IMR-90 (cell line): Measurements from ENCODE around the gene PBLD. TPM values are rescaled to one million over a fixed set of nuclear protein-coding genes. Genes with fewer than 3 reads are reported as not detected.

Source experiments
- ATAC-seq: fragments of 200-7000 bp; cut with Tn5 transposase; 2 replicates; pipeline ENCODE4 v1.9.1; 2020; ENCODE audit warnings: low read depth, mild to moderate bottlenecking, moderate library complexity
- BruUV-seq: library from RNA; stranded (reverse); fragments of 400-500 nt; replicated peaks from 2 replicates; lab custom pipeline; 2021; lab: Mats Ljungman, UMichigan
- CTCF ChIA-PET: fragments of 300-600 bp; formaldehyde crosslinking; extraction: SDS; loops from one replicate; lab custom pipeline; 2021; ENCODE audit warnings: antibody characterized with exemption; lab: Yijun Ruan, JAX
- POLR2A ChIA-PET: fragments of 300-600 bp; sonication (Branson Sonifier 250); formaldehyde crosslinking; loops from one replicate; lab custom pipeline; 2022; ENCODE audit warnings: antibody characterized with exemption; ENCODE audit not compliant: unreplicated experiment; lab: Charles Lee
- DNase-seq: peaks from one replicate; pipeline ENCODE4 v3.0.0; 2013
- H2AFZ ChIP-seq: replicated peaks from 2 replicates; pipeline ENCODE3; 2013; ENCODE audit warnings: low read length, mild to moderate bottlenecking; ENCODE audit not compliant: poor library complexity
- H2AK5ac ChIP-seq: 2 replicates; pipeline ENCODE4 v1.6.1; 2013; ENCODE audit warnings: low read depth, low read length, inconsistent platforms
- H2AK9ac ChIP-seq: replicated peaks from 2 replicates; pipeline ENCODE3; 2013; ENCODE audit warnings: mild to moderate bottlenecking, low read depth, low read length, moderate library complexity; ENCODE audit not compliant: poor library complexity
- H2BK120ac ChIP-seq: 2 replicates; pipeline ENCODE4 v1.6.1; 2013; ENCODE audit warnings: low read depth, low read length, inconsistent platforms
- H2BK15ac ChIP-seq: 3 replicates; pipeline ENCODE4 v1.6.1; 2013; ENCODE audit warnings: low read depth, low read length, inconsistent platforms
- H2BK20ac ChIP-seq: 2 replicates; pipeline ENCODE4 v1.6.1; 2013; ENCODE audit warnings: low read depth, mild to moderate bottlenecking, inconsistent platforms, low read length, moderate library complexity
- H2BK5ac ChIP-seq: 2 replicates; pipeline ENCODE4 v1.6.1; 2013; ENCODE audit warnings: mild to moderate bottlenecking, low read depth, low read length, inconsistent platforms; ENCODE audit not compliant: poor library complexity, severe bottlenecking
- H3K14ac ChIP-seq: replicated peaks from 2 replicates; pipeline ENCODE4 v1.6.1; 2013; ENCODE audit warnings: low read depth, low read length, inconsistent platforms
- H3K18ac ChIP-seq: 2 replicates; pipeline ENCODE4 v1.6.1; 2013; ENCODE audit warnings: low read depth, low read length, control low read depth
- H3K23ac ChIP-seq: 2 replicates; pipeline ENCODE4 v1.6.1; 2013; ENCODE audit warnings: low read depth, low read length, inconsistent platforms
- H3K27ac ChIP-seq: 2 replicates; pipeline ENCODE4 v1.5.1; 2013; ENCODE audit warnings: mild to moderate bottlenecking, control low read depth, low read length; ENCODE audit not compliant: insufficient read depth
- H3K27me3 ChIP-seq: 2 replicates; pipeline ENCODE4 v1.6.1; 2013; ENCODE audit warnings: low read length; ENCODE audit not compliant: control insufficient read depth, insufficient read depth
- H3K36me3 ChIP-seq: 2 replicates; pipeline ENCODE4 v1.6.1; 2013; ENCODE audit warnings: low read length, mixed read lengths; ENCODE audit not compliant: control insufficient read depth, insufficient read depth
- H3K4ac ChIP-seq: 2 replicates; pipeline ENCODE4 v1.6.1; 2013; ENCODE audit warnings: low read depth, low read length, inconsistent platforms
- H3K4me1 ChIP-seq: 2 replicates; pipeline ENCODE4 v1.6.1; 2013; ENCODE audit warnings: low read length, mixed read lengths; ENCODE audit not compliant: control insufficient read depth, insufficient read depth
- H3K4me2 ChIP-seq: 2 replicates; pipeline ENCODE4 v1.6.1; 2013; ENCODE audit warnings: low read depth, mild to moderate bottlenecking, control low read depth, low read length, moderate library complexity
- H3K4me3 ChIP-seq: 2 replicates; pipeline ENCODE4 v1.5.1; 2013; ENCODE audit warnings: low read depth, mild to moderate bottlenecking, control low read depth, low read length, moderate library complexity; ENCODE audit not compliant: insufficient read depth
- H3K56ac ChIP-seq: 2 replicates; pipeline ENCODE4 v1.6.1; 2013; ENCODE audit warnings: low read length, inconsistent platforms; ENCODE audit not compliant: insufficient read depth; ENCODE audit errors: extremely low read depth
- H3K79me1 ChIP-seq, 2 experiments: 2 replicates each; pipeline ENCODE4 v1.6.1; 2013; ENCODE audit warnings: low read length in 2 of 2, inconsistent platforms in 1 of 2, low read depth in 1 of 2
- H3K9ac ChIP-seq: 2 replicates; pipeline ENCODE4 v1.6.1; 2013; ENCODE audit warnings: low read depth, low read length, control low read depth
- H3K9me1 ChIP-seq: 2 replicates; pipeline ENCODE4 v1.6.1; 2013; ENCODE audit warnings: low read length, inconsistent platforms; ENCODE audit not compliant: insufficient read depth
- H3K9me3 ChIP-seq: 2 replicates; pipeline ENCODE4 v1.6.1; 2013; ENCODE audit warnings: low read length; ENCODE audit not compliant: control insufficient read depth, insufficient read depth
- H4K20me1 ChIP-seq: 2 replicates; pipeline ENCODE4 v1.6.1; 2013; ENCODE audit warnings: low read length, inconsistent platforms; ENCODE audit not compliant: insufficient read depth
- H4K5ac ChIP-seq: 2 replicates; pipeline ENCODE4 v1.6.1; 2013; ENCODE audit warnings: mild to moderate bottlenecking, low read depth, low read length, control low read depth
- H4K8ac ChIP-seq, 2 experiments: 2 replicates each; pipeline ENCODE4 v1.6.1; 2013; ENCODE audit warnings: low read depth in 2 of 2, low read length in 2 of 2, control low read depth in 1 of 2, inconsistent platforms in 1 of 2
- H4K91ac ChIP-seq: 2 replicates; pipeline ENCODE4 v1.6.1; 2013; ENCODE audit warnings: low read depth, low read length, inconsistent platforms; ENCODE audit not compliant: insufficient read depth
- BHLHE40 ChIP-seq: fragments of 150-350 bp; IDR thresholded peaks from 2 replicates; pipeline ENCODE4 v1.6.1; 2016; ENCODE audit warnings: mild to moderate bottlenecking, low read depth, low read length
- CEBPB ChIP-seq: IDR thresholded peaks from 2 replicates; pipeline ENCODE4 v1.6.1; 2012; ENCODE audit warnings: low read depth, low read length, improper control_type of control experiment
- CHD1 ChIP-seq: IDR thresholded peaks from 2 replicates; pipeline ENCODE4 v1.6.1; 2012; ENCODE audit warnings: low read depth, low read length, improper control_type of control experiment
- MAFK ChIP-seq: IDR thresholded peaks from 2 replicates; pipeline ENCODE4 v1.6.1; 2012; ENCODE audit warnings: low read depth, low read length, improper control_type of control experiment
- MAZ ChIP-seq: IDR thresholded peaks from 2 replicates; pipeline ENCODE4 v1.6.1; 2012; ENCODE audit warnings: low read depth, mild to moderate bottlenecking, low read length, improper control_type of control experiment, moderate library complexity, borderline replicate concordance
- MXI1 ChIP-seq: IDR thresholded peaks from 2 replicates; pipeline ENCODE4 v1.6.1; 2012; ENCODE audit warnings: low read depth, mild to moderate bottlenecking, low read length, moderate library complexity, borderline replicate concordance
- NFE2L2 ChIP-seq: fragments of 150-350 bp; IDR thresholded peaks from 2 replicates; pipeline ENCODE4 v1.6.1; 2016; ENCODE audit warnings: low read depth, mild to moderate bottlenecking, low read length
- POLR2A ChIP-seq: IDR thresholded peaks from 2 replicates; pipeline ENCODE4 v1.6.1; 2012; ENCODE audit warnings: mild to moderate bottlenecking, low read depth, low read length
- RAD21 ChIP-seq: IDR thresholded peaks from 2 replicates; pipeline ENCODE4 v1.6.1; 2012; ENCODE audit warnings: low read length, improper control_type of control experiment
- RCOR1 ChIP-seq: IDR thresholded peaks from 2 replicates; pipeline ENCODE4 v1.6.1; 2012; ENCODE audit warnings: mild to moderate bottlenecking, low read length, improper control_type of control experiment; ENCODE audit not compliant: insufficient replicate concordance
- RFX5 ChIP-seq: IDR thresholded peaks from 2 replicates; pipeline ENCODE4 v1.8.0; 2012; ENCODE audit warnings: low read depth, mild to moderate bottlenecking, low read length, moderate library complexity
- SMC3 ChIP-seq: fragments of 150-350 bp; IDR thresholded peaks from 2 replicates; pipeline ENCODE4 v1.6.1; 2016; ENCODE audit warnings: low read depth, mild to moderate bottlenecking, antibody characterized with exemption, low read length, moderate library complexity
- WGBS, 2 experiments: methylation state at CpG; one replicate each; pipeline versions ENCODE4 v1.1.5 to v1.1.7; 2013; ENCODE audit warnings: missing lambda C conversion rate in 2 of 2; ENCODE audit not compliant: insufficient read length in 1 of 2; ENCODE audit errors: extremely low coverage in 2 of 2; 5-methylcytosine and 5-hydroxymethylcytosine counted together
- dilution Hi-C: fragments of 300-500 bp; cut with HindIII; formaldehyde crosslinking; loops from one replicate; pipeline ENCODE4 v1.14.3; 2018; ENCODE audit warnings: low sequenced_read_pairs; ENCODE audit not compliant: unreplicated experiment
- in situ Hi-C: fragments of 300-500 bp; cut with MboI; formaldehyde crosslinking; loops from 3 replicates; pipeline ENCODE4 v1.14.3; 2019; ENCODE audit warnings: low sequenced_read_pairs, inconsistent platforms, mixed read lengths
- intact Hi-C: fragments of 100-400 bp; cut with micrococcal nuclease; formaldehyde crosslinking; loops from 2 replicates; pipeline ENCODE4 v1.10.0; 2022
- polyA plus RNA-seq, 3 experiments: library from polyadenylated mRNA; depleted of rRNA; stranded (reverse); fragments of >200 nt; gene quantifications; 2 replicates each; pipeline ENCODE4 v1.2.3, GENCODE V29; 2012; ENCODE audit warnings: low replicate concordance in 1 of 3
- total RNA-seq: library from RNA; depleted of rRNA; stranded (reverse); fragments of >200 nt; gene quantifications from 2 replicates; pipeline ENCODE4 v1.2.3, GENCODE V29; 2012
- TF ChIP-seq, protein P1 (sequence below): fragments of 150-350 bp; IDR thresholded peaks from 2 replicates; pipeline ENCODE4 v1.6.1; 2016; ENCODE audit warnings: low read depth, mild to moderate bottlenecking, low read length, moderate library complexity, borderline replicate concordance
- TF ChIP-seq, protein P2 (sequence below): fragments of 150-350 bp; IDR thresholded peaks from 2 replicates; pipeline ENCODE4 v1.6.1; 2017; ENCODE audit warnings: mild to moderate bottlenecking, antibody characterized with exemption, low read length, low read depth
- TF ChIP-seq, protein P3 (sequence below): conservative IDR thresholded peaks from 2 replicates; pipeline ENCODE4 v1.5.1; 2012; ENCODE audit warnings: mild to moderate bottlenecking, low read depth, low read length, improper control_type of control experiment

Gene PBLD
- total and polyA plus RNA-seq, 2 of the 4 experiments (the other 2 are of a cell fraction): 3.3 to 5.7 TPM

DNA sequence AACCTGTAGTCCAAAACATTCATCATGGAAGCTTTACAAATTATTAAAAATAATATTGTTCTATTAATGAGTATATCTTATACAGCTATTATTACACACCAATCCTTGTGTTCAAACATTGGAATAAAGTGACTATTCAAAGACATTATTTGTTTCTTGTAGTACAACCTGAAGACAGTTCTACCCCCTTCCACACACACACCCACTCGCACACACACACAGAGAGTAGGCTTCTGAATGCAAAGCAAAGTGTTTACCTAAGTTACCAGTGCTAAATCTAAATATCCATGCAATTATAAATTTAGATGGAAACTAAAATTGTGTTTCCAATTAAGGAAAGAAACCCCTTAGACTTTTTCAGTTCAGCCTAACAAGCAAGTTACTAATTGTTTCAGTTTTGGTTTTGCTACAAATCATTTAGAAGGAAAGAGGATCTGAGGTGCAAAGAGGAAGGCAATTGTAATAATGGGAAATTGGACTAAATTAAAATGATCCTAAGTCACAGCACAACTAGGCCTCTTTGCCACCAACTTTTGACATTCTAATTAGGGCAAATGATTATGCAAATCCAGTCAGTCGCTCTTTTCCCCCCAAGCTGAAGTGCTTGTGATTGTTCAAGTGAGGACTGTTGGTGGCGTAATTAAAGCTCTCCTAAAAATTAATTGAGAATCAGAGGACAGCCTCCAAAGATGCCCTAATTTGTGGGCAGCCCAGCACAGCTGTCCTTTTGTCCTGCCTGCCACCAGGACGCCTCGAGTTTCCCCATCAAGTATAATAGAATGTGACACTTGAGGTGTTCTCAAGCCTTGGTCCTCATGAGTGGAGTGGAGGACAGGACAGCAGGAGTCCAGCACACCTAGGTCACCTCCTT, 80.9 kb downstream of the PBLD start:
- no peak overlapping the region for H3K56ac ChIP-seq
- H2BK20ac ChIP-seq: no peak overlapping the region
- no peak overlapping the region for H3K4me3 ChIP-seq
- H4K91ac ChIP-seq: no peak overlapping the region
- no peak overlapping the region for H3K9ac ChIP-seq
- BruUV-seq: no TSS peak
- H2AK9ac ChIP-seq: no peak overlapping the region
- H2BK120ac ChIP-seq: no peak overlapping the region
- H2AK5ac ChIP-seq: no peak overlapping the region
- CTCF ChIA-PET: interaction anchor here (1.4 kb wide), 1 partner anchor 9 kb away, joined by 3 read pairs; no protein-coding TSS in a partner anchor
- no peaks in the 10 kb centered on the region; the same call in 1 of the 2 replicates for H3K4me1 ChIP-seq
- H4K5ac ChIP-seq: no peak overlapping the region
- no peak overlapping the region for H3K4me2 ChIP-seq
- no peak overlapping the region for H2AFZ ChIP-seq
- H3K27me3 ChIP-seq: peaks cover 37% of the 10 kb centered on the region
- in situ Hi-C loops: no loop called here
- no peak overlapping the region for H2BK15ac ChIP-seq
- dilution Hi-C loops: no loop called here
- H2BK5ac ChIP-seq: no peak overlapping the region
- H3K27ac ChIP-seq: no peak overlapping the region
- DNase-seq (no peak), ATAC-seq (no peak)
- H3K18ac ChIP-seq: no peak overlapping the region
- H4K20me1 ChIP-seq: no peaks in the 10 kb centered on the region
- no peaks in the 10 kb centered on the region for H3K9me1 ChIP-seq
- no peak overlapping the region for H3K23ac ChIP-seq
- POLR2A ChIA-PET: no interaction called here
- intact Hi-C loops: no loop called here
- H3K14ac ChIP-seq: no peak overlapping the region
- WGBS, 2 experiments: no CpG with 5 or more reads among the region's 5 CpGs
- no peak overlapping the region for H3K4ac ChIP-seq
- H4K8ac ChIP-seq: no peak overlapping the region
- no peaks in the 10 kb centered on the region for H3K9me3 ChIP-seq
- H3K79me1 ChIP-seq: no peaks in the 10 kb centered on the region
- no peaks in the 10 kb centered on the region for H3K36me3 ChIP-seq
- TF ChIP-seq RFX5: no peak
- TF ChIP-seq, protein P1, sequence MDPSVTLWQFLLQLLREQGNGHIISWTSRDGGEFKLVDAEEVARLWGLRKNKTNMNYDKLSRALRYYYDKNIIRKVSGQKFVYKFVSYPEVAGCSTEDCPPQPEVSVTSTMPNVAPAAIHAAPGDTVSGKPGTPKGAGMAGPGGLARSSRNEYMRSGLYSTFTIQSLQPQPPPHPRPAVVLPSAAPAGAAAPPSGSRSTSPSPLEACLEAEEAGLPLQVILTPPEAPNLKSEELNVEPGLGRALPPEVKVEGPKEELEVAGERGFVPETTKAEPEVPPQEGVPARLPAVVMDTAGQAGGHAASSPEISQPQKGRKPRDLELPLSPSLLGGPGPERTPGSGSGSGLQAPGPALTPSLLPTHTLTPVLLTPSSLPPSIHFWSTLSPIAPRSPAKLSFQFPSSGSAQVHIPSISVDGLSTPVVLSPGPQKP: no peak
- TF ChIP-seq BHLHE40: no peak
- no peak for TF ChIP-seq NFE2L2
- TF ChIP-seq RCOR1: no peak
- no peak for TF ChIP-seq MXI1
- no peak for TF ChIP-seq CEBPB
- TF ChIP-seq POLR2A: no peak
- no peak for TF ChIP-seq CHD1
- TF ChIP-seq SMC3: no peak
- TF ChIP-seq, protein P2, sequence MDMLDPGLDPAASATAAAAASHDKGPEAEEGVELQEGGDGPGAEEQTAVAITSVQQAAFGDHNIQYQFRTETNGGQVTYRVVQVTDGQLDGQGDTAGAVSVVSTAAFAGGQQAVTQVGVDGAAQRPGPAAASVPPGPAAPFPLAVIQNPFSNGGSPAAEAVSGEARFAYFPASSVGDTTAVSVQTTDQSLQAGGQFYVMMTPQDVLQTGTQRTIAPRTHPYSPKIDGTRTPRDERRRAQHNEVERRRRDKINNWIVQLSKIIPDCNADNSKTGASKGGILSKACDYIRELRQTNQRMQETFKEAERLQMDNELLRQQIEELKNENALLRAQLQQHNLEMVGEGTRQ: no peak
- TF ChIP-seq MAZ: no peak
- TF ChIP-seq, protein P3, sequence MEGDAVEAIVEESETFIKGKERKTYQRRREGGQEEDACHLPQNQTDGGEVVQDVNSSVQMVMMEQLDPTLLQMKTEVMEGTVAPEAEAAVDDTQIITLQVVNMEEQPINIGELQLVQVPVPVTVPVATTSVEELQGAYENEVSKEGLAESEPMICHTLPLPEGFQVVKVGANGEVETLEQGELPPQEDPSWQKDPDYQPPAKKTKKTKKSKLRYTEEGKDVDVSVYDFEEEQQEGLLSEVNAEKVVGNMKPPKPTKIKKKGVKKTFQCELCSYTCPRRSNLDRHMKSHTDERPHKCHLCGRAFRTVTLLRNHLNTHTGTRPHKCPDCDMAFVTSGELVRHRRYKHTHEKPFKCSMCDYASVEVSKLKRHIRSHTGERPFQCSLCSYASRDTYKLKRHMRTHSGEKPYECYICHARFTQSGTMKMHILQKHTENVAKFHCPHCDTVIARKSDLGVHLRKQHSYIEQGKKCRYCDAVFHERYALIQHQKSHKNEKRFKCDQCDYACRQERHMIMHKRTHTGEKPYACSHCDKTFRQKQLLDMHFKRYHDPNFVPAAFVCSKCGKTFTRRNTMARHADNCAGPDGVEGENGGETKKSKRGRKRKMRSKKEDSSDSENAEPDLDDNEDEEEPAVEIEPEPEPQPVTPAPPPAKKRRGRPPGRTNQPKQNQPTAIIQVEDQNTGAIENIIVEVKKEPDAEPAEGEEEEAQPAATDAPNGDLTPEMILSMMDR: no peak
- TF ChIP-seq RAD21: no peak
- TF ChIP-seq MAFK: no peak
